ENCODE results near the gene LANCL3. TPM values are rescaled to one million over a fixed set of nuclear protein-coding genes. Genes with fewer than 3 reads are reported as not detected.

LANCL3 gene
- total RNA-seq, 2 experiments from 2014 or later = 0.05 to 0.11 TPM

DNA sequence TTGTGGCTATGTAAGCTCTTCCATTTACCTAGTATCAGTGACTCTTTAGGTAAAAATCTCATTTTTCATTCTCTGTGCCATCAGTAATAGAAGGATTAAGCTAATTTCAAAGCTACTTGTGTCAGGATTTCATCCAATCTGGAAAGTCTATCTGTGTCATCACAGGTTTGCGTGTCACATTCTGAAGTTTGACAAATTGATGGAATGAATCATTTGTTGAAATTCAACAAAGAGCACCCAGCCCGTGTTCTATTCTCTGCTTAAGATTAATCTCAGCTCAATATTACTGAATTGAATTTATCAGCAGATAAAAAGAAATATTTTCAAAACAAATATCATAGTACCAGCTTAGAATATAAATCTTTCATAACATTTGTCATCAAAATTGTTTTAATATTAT lies 35.8 kb downstream of the LANCL3 start:
- ChIA-PET POLR2A (no interaction called here), CTCF (no interaction called here)
- H3K4me1 ChIP-seq (ENCODE audit: insufficient read depth, low read length) = no peaks in the 10 kb centered on the region
- Mint-ChIP-seq H3K4me3 (no peak overlapping the region), H3K9me3 (no peaks in the 10 kb centered on the region), H3K4me1 (ENCODE audit: low read depth) (no peaks in the 10 kb centered on the region), H3K27me3 (no peaks in the 10 kb centered on the region), H3K27ac (no peak overlapping the region), H3K36me3 (ENCODE audit: low read depth) (no peaks in the 10 kb centered on the region)
- DNase-seq = no peak
- intact Hi-C loops (cut with DNase I, micrococcal nuclease) = no loop called here
- H3K4me3 ChIP-seq (ENCODE audit: low read length) = no peak overlapping the region
- no peaks in the 10 kb centered on the region for H3K27me3 ChIP-seq (ENCODE audit: control insufficient read depth in 1 of 2, insufficient read depth in 2 of 2, low read length in 2 of 2)
- TF ChIP-seq, protein P1, sequence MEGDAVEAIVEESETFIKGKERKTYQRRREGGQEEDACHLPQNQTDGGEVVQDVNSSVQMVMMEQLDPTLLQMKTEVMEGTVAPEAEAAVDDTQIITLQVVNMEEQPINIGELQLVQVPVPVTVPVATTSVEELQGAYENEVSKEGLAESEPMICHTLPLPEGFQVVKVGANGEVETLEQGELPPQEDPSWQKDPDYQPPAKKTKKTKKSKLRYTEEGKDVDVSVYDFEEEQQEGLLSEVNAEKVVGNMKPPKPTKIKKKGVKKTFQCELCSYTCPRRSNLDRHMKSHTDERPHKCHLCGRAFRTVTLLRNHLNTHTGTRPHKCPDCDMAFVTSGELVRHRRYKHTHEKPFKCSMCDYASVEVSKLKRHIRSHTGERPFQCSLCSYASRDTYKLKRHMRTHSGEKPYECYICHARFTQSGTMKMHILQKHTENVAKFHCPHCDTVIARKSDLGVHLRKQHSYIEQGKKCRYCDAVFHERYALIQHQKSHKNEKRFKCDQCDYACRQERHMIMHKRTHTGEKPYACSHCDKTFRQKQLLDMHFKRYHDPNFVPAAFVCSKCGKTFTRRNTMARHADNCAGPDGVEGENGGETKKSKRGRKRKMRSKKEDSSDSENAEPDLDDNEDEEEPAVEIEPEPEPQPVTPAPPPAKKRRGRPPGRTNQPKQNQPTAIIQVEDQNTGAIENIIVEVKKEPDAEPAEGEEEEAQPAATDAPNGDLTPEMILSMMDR (IDR thresholded peaks at IDR 0.05) = no peak
- ATAC-seq (ENCODE audit: poor library complexity) = no peak
- H3K36me3 ChIP-seq (ENCODE audit: insufficient read depth, low read length) = no peaks in the 10 kb centered on the region
- no peak overlapping the region for H3K27ac ChIP-seq (ENCODE audit: low read depth in 1 of 2, low read length in 2 of 2)
- no peaks in the 10 kb centered on the region for H3K9me3 ChIP-seq (ENCODE audit: control insufficient read depth in 1 of 2, insufficient read depth in 1 of 2, low read length in 2 of 2)

DNA sequence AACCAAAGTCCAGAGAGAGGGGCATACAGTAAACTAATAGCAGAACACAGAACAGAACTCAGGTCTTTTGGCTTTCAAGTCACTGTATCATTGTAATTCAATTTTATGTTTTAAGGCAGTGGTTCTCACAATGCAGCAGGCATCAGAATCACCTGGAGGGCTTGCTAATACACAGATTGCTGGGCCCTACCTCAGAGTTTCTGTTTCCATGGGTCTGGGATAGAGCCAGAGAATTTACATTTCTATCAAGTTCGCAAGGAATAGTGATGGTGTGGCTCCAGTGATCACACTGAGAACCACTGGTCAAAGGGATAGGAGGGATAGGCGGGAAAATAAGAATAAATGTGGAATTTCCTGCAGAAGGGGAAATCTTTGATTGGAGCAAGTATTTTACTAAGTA lies 36.7 kb downstream of the LANCL3 start:
- DNase-seq (no peak), ATAC-seq (ENCODE audit: poor library complexity) (no peak)
- TF ChIP-seq, protein P1 (IDR thresholded peaks at IDR 0.05) = no peak
- CTCF ChIA-PET = no interaction called here
- Histone ChIP-seq H3K4me3 (ENCODE audit: low read length) (no peak overlapping the region), H3K27me3 (ENCODE audit: control insufficient read depth in 1 of 2, insufficient read depth in 2 of 2, low read length in 2 of 2) (no peaks in the 10 kb centered on the region), H3K4me1 (ENCODE audit: insufficient read depth, low read length) (no peaks in the 10 kb centered on the region), H3K27ac (ENCODE audit: low read depth in 1 of 2, low read length in 2 of 2) (no peak overlapping the region), H3K36me3 (ENCODE audit: insufficient read depth, low read length) (no peaks in the 10 kb centered on the region), H3K9me3 (ENCODE audit: control insufficient read depth in 1 of 2, insufficient read depth in 1 of 2, low read length in 2 of 2) (no peaks in the 10 kb centered on the region)
- Mint-ChIP-seq H3K36me3 (ENCODE audit: low read depth) (no peaks in the 10 kb centered on the region), H3K27ac (no peak overlapping the region), H3K9me3 (no peaks in the 10 kb centered on the region), H3K4me1 (ENCODE audit: low read depth) (no peaks in the 10 kb centered on the region), H3K4me3 (no peak overlapping the region), H3K27me3 (no peaks in the 10 kb centered on the region)
- intact Hi-C loops (cut with DNase I, micrococcal nuclease) = no loop called here
- POLR2A ChIA-PET = no interaction called here

DNA sequence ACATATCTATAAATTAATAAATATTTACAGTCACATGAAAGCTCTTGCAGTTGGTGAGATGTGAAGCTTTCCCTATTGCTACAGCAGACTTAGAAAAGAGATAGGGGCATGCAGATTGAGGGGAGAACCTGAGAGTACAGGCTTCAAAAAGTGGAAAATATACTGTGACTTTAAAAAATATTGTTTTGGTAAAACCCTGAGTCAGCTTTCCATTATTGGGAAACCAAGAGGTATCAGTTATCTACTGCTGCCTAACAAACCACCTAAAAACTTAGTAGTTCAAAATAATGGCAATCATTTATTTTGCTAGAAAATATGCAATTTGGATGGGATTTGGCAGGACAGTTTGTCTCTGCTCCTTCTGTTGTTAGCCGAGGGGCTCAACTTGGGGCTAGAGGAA lies 38.3 kb downstream of the LANCL3 start:
- ChIA-PET POLR2A (no interaction called here), CTCF (no interaction called here)
- Mint-ChIP-seq H3K36me3 (ENCODE audit: low read depth) (no peaks in the 10 kb centered on the region), H3K9me3 (no peaks in the 10 kb centered on the region), H3K27me3 (no peaks in the 10 kb centered on the region), H3K4me3 (no peak overlapping the region), H3K4me1 (ENCODE audit: low read depth) (no peaks in the 10 kb centered on the region), H3K27ac (no peak overlapping the region)
- ATAC-seq (ENCODE audit: poor library complexity) = no peak
- H3K9me3 ChIP-seq (ENCODE audit: control insufficient read depth in 1 of 2, insufficient read depth in 1 of 2, low read length in 2 of 2) = no peaks in the 10 kb centered on the region
- H3K27ac ChIP-seq (ENCODE audit: low read depth in 1 of 2, low read length in 2 of 2) = no peak overlapping the region
- H3K4me3 ChIP-seq (ENCODE audit: low read length) = no peak overlapping the region
- no peaks in the 10 kb centered on the region for H3K4me1 ChIP-seq (ENCODE audit: insufficient read depth, low read length)
- TF ChIP-seq, protein P1 (IDR thresholded peaks at IDR 0.05) = no peak
- no peaks in the 10 kb centered on the region for H3K27me3 ChIP-seq (ENCODE audit: control insufficient read depth in 1 of 2, insufficient read depth in 2 of 2, low read length in 2 of 2)
- H3K36me3 ChIP-seq (ENCODE audit: insufficient read depth, low read length) = no peaks in the 10 kb centered on the region
- intact Hi-C loops (cut with DNase I, micrococcal nuclease) = no loop called here
- DNase-seq = no peak

Measured in CD4-positive, alpha-beta T cell (primary cell).